ENCODE results near the gene OR5B17. TPM values are rescaled to one million over a fixed set of nuclear protein-coding genes. Genes with fewer than 3 reads are reported as not detected.
A peak's percentile ranks its signal among the peaks of the same experiment; 100 is the strongest.
"Not testable (repeated sequence)": the region's sequence is repeated elsewhere in the genome, so short reads cannot be mapped to it uniquely, and the experiment has no call there.

Gene OR5B17
- not detected in 2 replicates for total RNA-seq (2014; rRNA removed; shearing (Covaris generic))
- not detected in 2 replicates for polyA plus RNA-seq (2015; cell fraction: cytosol; rRNA removed)
- not detected in 2 replicates for polyA plus RNA-seq (2015; cell fraction: nucleus; rRNA removed)

DNA sequence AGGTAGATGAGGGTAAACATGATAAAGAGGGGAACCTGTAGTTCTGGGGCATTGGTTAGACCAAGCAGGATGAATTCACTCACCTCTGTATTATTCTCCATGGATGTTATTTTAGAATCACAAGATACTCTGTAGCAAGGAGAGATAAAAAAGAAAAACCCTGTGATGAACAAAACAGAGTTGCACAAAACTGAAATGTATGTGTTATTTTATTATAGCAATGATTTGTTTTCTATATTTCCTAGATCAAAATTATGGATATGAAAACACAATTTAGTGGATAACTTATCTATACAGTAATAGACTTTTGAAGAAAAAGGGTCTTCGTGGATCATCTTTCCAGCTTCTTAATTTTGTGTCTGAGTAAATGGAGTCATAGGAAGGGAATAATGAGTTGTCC, at the start of gene OR5B17:
TSS of gene OR5B17 (minus strand) at position 101 of the 400 bp plus-strand sequence. CDS start at position 101, 0 bp downstream.
- DNase-seq (ENCODE audit: low read depth), result no peak

DNA sequence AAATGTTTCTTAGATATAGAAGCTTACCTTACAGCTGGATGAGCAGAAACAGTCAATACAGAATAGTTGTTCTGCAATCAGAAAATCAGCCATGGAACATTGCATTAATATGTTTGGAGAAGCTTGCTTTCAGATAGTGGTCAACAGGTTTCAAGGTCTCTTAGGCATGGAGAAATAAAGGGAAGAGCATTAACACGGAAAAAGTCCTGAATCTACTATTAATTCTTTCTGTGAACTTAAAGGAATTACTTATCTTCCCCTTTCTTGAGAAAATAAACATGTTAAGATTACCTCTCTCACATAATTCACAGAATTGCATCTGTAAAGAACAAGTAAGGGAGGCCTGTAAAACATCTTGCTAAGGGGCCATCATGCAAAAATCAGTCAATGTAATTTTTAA, 47.9 kb upstream of the OR5B17 start, which contains the start of gene OR5B3:
TSS of gene OR5B3 (minus strand) at position 101 of the 400 bp plus-strand sequence. CDS start 3,465 bp downstream, outside the sequence.
- no peak for DNase-seq (ENCODE audit: low read depth)

DNA sequence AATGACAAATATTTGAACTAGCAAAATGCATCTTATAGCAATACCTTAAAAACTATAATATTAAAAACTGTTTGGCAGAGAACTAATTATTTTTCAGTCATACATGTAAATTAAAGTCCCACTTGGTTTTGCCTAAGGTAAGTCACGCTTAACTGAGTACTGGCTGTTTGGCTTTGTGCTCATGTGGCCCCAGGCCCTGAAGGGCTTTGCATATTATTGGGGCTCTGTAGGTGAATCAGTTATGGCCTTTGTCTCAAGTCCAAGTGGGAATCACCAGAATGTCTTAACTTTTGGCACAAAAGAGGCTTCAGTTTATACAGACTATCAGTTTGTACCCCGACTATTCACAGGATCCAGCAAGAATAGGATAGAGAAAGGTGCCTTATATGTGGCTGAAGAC, 40.8 kb upstream of the OR5B17 start:
- not testable (repeated sequence) for DNase-seq (ENCODE audit: low read depth)

DNA sequence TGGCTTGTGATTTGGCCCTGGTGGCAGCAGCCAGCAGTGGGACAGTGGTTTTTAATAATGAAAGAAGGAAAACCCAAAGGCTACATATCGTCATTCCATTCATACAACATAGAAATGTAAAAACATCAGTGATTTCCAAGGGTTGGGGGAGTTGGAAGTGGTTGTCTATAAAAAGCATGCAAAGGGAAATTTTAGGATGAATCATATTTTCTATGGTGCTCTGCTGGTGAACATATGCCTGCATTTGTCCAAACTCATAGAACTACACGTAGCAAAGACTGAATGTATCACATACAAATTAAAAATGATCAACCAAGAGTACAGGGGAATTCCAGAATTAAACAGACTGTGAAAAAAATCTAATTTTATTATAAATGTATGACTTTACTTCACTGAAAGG, 36.7 kb upstream of the OR5B17 start:
- DNase-seq (ENCODE audit: low read depth), result no peak

DNA sequence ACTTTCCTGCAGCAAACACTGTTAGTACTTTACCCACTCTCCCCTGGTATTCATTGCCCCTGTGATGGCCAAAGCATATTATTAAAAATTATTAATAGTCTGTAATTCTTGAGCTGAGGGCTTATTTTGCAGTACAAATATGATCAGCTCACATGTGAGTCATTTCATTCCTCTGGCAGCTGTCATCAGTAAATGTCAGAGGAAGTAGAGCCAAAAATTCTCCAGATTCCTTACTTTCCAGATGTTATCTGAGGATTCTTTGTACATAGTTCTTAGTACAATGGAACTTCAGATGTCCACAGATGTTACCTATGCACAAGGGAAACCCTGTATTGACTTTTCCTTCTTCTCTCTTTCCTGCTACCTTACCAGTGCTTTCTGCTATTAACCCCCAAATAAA, 35.3 kb upstream of the OR5B17 start:
- DNase-seq (ENCODE audit: low read depth), result peak; percentile 81

DNA sequence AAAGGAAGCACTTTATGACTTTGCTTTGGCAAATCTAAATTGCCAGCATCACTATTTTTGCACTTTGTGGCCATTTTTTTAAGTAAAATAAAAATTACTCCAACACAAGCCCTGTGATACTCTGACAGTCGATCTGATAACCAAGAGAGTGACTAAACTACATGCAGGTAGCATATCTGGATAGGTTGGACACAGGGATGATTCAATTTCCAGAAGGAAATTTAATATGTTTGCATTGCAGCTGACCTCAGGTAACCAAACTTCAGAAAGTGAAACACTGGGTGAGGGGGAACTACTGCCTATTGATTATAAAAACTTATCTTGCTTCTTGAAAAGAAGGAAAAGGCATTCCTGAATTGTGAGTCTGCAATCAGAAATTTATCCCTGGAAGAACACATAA, 33.9 kb upstream of the OR5B17 start:
- DNase-seq (ENCODE audit: low read depth), result peak; percentile 7

DNA sequence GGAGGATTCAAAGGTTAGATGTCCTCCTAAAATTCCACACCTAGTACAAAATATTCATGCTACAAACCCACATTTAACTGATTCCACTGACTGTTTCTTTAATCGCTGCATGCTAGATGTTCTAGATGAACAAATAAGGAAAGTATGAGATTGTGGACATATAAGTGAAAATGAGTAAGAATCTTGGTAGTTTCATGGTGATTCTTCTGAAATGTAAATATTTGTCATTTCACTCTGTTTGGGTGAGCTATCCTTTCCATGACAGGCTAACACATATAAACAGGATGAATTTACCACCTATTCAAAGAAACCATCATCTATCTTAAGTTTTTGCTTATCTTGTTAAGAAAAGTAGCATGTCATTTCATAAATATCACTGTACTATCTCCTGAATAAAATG, 33.0 kb upstream of the OR5B17 start:
- no peak for DNase-seq (ENCODE audit: low read depth)

DNA sequence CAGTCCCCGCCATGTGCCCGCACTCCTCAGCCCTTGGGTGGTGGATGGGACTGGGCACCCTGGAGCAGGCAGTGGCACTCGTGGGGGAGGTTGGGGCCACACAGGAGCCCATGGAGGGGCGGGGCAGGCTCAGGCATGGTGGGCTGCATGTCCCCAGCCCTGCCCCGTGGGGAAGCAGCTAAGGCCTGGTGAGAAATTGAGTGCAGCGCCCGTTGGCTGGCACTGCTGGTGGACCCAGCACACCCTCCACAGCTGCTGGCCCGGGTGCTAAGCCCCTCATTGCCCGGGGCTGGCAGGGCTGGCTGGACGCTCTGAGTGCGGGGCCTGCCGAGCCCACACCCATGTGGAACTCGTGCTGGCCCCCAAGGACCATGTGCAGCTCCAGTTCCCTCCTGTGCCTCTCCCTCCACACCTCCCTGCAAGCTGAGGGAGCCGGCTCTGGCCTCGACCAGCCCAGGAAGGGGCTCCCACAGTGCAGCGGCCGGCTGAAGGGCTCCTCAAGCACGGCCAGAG, 31.7 kb upstream of the OR5B17 start:
- DNase-seq (ENCODE audit: low read depth), result no peak

DNA sequence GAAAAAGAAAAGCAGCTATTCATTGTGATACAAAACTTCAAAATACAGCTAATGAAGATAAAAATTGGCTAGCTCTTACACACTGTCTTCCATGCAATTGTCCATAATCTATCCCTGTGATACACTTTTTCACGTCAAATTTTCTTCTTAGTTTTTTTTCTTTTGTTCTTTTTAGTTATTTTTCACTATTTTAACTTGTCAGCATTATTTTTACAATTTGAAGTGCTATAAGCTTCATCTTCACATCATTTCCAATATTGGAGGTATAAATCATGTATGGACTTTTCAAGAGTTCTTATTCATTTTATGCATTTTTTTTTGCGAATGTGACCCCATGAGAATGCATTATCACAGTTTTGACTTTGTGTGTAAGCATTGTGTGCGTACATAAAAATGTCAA, 4.1 kb downstream of the OR5B17 start:
- no peak for DNase-seq (ENCODE audit: low read depth)

DNA sequence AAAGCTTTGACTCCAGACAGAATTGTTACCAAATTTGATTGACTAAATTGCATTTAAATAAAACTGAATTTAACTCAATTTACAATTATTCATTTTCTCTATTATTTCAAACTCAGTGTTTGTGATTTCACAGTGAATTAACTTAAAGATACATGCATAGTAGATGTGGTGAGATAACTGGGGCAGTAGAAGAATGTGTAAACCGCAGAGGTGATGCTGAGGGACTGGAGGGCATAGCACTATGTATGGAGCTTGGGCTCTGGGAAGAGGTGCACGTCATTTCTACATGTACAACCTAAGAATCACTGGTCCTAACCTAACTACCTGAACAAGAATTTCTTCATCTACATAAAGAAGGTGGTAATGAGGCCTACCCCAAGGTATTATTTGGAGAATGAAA, 13.7 kb downstream of the OR5B17 start:
- no peak for DNase-seq (ENCODE audit: low read depth)

DNA sequence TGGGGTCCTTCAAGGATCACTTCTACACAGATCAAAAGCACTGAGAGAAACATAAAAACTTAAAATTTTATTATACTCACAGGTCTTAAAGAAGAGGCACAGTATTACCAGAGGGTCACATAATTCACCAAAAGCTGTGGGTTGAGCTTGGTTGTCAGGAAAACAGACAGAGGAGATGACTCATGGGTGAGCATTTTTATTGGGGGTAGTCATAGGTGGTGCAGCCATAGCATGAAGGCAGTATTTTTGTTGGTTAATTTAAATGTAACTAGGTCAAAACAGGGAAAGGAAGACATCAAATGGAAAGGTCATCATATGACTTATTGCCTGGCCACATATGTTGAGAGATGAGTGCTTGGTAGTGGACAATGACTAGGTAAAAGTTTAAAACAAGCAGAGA, 24.2 kb downstream of the OR5B17 start:
- peak; percentile 94 for DNase-seq (ENCODE audit: low read depth)

DNA sequence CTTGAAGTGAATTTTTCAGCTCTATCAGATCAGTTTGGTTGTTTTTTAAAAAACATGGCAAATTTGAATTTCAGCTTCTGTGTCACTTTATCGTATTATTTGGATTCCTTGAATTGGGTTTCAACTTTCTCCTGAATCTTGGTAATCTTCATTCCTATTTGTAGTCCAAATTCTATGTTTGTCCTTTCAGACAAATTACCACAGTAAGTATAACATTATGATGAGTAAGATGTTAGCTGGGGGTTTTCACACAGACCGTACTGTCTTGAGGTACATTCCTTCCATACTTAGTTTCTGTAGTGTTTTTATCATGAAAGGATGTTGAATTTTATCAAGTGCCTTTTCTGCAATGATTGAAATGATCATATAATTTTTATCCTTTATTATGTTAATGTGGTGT, 28.0 kb downstream of the OR5B17 start:
- no peak for DNase-seq (ENCODE audit: low read depth)

DNA sequence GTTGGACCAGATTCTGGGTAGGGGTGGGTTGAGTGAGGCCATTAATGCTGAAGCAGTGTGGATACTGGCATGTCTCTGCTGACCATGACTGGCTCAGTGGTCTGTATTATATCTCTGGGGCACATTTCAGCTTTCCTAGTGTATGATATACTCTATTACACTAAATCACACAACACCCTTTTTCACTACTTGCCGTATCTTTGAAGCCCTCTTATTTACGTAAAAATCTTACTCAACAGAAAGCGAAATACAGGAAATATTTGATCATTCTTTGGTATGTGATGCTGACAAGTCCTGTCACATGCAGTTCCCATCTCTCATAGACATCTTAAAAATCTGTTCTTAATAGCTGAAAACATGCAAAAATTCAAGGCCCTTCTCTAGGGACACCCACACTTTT, 40.3 kb downstream of the OR5B17 start:
- DNase-seq (ENCODE audit: low read depth), result no peak

DNA sequence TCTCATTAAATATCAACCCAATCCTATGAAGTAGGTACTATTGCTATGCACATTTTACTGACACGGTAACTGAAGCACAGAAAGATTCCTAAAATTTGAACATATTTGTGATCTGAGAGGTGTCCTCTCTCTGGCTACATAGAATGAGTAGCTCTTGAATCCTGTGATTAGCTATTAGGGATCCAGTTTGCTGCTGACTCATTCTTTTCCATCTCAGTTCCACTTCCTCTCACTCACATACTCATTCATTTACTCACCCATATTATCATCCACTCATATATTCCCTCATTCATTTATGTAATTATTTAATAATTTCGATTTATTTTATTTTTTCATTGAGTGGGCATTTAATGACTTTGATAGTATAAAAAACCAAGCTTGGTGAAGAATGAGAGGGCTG, 42.7 kb downstream of the OR5B17 start:
- peak; percentile 80 for DNase-seq (ENCODE audit: low read depth)

Other genes starting within 250 kb of the OR5B17 start
- gene OR9I1, start 233.5 kb downstream of the OR5B17 start, total RNA-seq (2014; rRNA removed; shearing (Covaris generic)), result not detected in 2 replicates
- not detected in 2 replicates for gene OR9Q2, start 170.0 kb downstream of the OR5B17 start, total RNA-seq (2014; rRNA removed; shearing (Covaris generic))
- not detected in 2 replicates for gene OR1S2, start 154.9 kb downstream of the OR5B17 start, total RNA-seq (2014; rRNA removed; shearing (Covaris generic))
- not detected in 2 replicates for gene OR1S1, start 146.3 kb downstream of the OR5B17 start, total RNA-seq (2014; rRNA removed; shearing (Covaris generic))
- not detected in 2 replicates for gene OR10Q1, start 130.2 kb downstream of the OR5B17 start, total RNA-seq (2014; rRNA removed; shearing (Covaris generic))
- gene OR10W1, start 90.8 kb downstream of the OR5B17 start, total RNA-seq (2014; rRNA removed; shearing (Covaris generic)), result not detected in 2 replicates
- gene OR5B3, start 47.8 kb upstream of the OR5B17 start, total RNA-seq (2014; rRNA removed; shearing (Covaris generic)), result not detected in 2 replicates
- not detected in 2 replicates for gene OR5B2, start 69.1 kb upstream of the OR5B17 start, total RNA-seq (2014; rRNA removed; shearing (Covaris generic))
- gene OR5B12, start 83.2 kb upstream of the OR5B17 start, total RNA-seq (2014; rRNA removed; shearing (Covaris generic)), result not detected in 2 replicates
- not detected in 2 replicates for gene OR5B21, start 149.0 kb upstream of the OR5B17 start, total RNA-seq (2014; rRNA removed; shearing (Covaris generic))
- gene LPXN, start 216.8 kb upstream of the OR5B17 start, total RNA-seq (2014; rRNA removed; shearing (Covaris generic)), result 22.3 and 24.7 TPM in 2 replicates
- 37.2 and 41.3 TPM in 2 replicates for gene ZFP91, start 220.0 kb upstream of the OR5B17 start, total RNA-seq (2014; rRNA removed; shearing (Covaris generic))